HEK293 (cell line): ENCODE results near the gene RAB2B.

Experiments
- KLF16 ChIP-seq: fragments of 450-650 bp; formaldehyde crosslinking; IDR thresholded peaks from 2 replicates; pipeline ENCODE4 v1.5.1; 2017; ENCODE audit warnings: missing biosample characterization, missing genetic modification characterization
- ZFP41 ChIP-seq: fragments of 450-650 bp; formaldehyde crosslinking; IDR thresholded peaks from 2 replicates; pipeline ENCODE4 v1.5.1; 2016; ENCODE audit warnings: missing biosample characterization, missing genetic modification characterization, borderline replicate concordance
- ZNF324 ChIP-seq: fragments of 450-650 bp; formaldehyde crosslinking; IDR thresholded peaks from 2 replicates; pipeline ENCODE4 v1.5.1; 2016; ENCODE audit warnings: missing biosample characterization, missing genetic modification characterization
- ZNF350 ChIP-seq: fragments of 450-650 bp; formaldehyde crosslinking; IDR thresholded peaks from 2 replicates; pipeline ENCODE4 v1.5.0; 2017; ENCODE audit warnings: missing biosample characterization, mild to moderate bottlenecking, missing genetic modification characterization
- ZNF426 ChIP-seq: fragments of 450-650 bp; formaldehyde crosslinking; IDR thresholded peaks from 2 replicates; pipeline ENCODE4 v1.5.1; 2017; ENCODE audit warnings: missing biosample characterization, missing genetic modification characterization, mild to moderate bottlenecking, inconsistent platforms, moderate library complexity
- ZNF776 ChIP-seq: fragments of 450-650 bp; formaldehyde crosslinking; IDR thresholded peaks from 2 replicates; pipeline ENCODE4 v1.5.0; 2017; ENCODE audit warnings: missing biosample characterization, missing genetic modification characterization, borderline replicate concordance
- TF ChIP-seq, protein P1 (sequence below): fragments of 450-650 bp; formaldehyde crosslinking; IDR thresholded peaks from 2 replicates; pipeline ENCODE4 v1.5.1; 2016; ENCODE audit warnings: missing biosample characterization, missing genetic modification characterization
- TF ChIP-seq, protein P2 (sequence below): fragments of 450-650 bp; formaldehyde crosslinking; IDR thresholded peaks from 2 replicates; pipeline ENCODE4 v1.5.1; 2016; ENCODE audit warnings: missing biosample characterization, missing genetic modification characterization
- TF ChIP-seq, protein P3 (sequence below): fragments of 450-650 bp; formaldehyde crosslinking; IDR thresholded peaks from 2 replicates; pipeline ENCODE4 v1.5.1; 2016; ENCODE audit warnings: missing biosample characterization, missing genetic modification characterization
- TF ChIP-seq, protein P4 (sequence below): fragments of 450-650 bp; formaldehyde crosslinking; conservative IDR thresholded peaks from 2 replicates; pipeline ENCODE4 v1.5.1; 2016; ENCODE audit warnings: low read depth, missing biosample characterization, missing genetic modification characterization

DNA sequence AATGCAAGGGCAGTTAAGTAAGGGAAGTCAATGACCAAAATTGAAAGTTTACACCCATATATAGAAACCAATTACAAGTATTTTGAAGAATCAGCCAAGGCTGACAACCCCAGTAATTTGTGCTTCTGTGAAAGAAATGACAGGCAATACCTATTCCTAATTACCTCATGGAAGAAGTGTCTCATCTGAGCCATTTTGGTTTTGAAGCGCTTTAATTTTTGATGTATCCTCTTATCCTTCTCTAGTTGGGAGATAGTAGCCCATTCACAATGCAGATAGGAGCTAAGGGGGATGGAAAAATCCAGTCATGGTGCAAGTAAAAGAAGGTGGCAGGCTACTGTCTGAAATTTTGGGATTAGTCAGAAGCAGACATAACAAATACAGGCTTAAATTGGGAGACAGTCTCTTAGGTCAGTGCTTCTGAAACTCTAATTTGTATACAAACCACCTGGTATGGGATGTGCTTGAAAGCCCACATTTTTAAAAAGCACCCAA lies 62.6 kb downstream of the RAB2B start:
- no peak for TF ChIP-seq ZNF324
- TF ChIP-seq ZNF776 (tag by site-specific recombination), result no peak
- TF ChIP-seq, protein P1, sequence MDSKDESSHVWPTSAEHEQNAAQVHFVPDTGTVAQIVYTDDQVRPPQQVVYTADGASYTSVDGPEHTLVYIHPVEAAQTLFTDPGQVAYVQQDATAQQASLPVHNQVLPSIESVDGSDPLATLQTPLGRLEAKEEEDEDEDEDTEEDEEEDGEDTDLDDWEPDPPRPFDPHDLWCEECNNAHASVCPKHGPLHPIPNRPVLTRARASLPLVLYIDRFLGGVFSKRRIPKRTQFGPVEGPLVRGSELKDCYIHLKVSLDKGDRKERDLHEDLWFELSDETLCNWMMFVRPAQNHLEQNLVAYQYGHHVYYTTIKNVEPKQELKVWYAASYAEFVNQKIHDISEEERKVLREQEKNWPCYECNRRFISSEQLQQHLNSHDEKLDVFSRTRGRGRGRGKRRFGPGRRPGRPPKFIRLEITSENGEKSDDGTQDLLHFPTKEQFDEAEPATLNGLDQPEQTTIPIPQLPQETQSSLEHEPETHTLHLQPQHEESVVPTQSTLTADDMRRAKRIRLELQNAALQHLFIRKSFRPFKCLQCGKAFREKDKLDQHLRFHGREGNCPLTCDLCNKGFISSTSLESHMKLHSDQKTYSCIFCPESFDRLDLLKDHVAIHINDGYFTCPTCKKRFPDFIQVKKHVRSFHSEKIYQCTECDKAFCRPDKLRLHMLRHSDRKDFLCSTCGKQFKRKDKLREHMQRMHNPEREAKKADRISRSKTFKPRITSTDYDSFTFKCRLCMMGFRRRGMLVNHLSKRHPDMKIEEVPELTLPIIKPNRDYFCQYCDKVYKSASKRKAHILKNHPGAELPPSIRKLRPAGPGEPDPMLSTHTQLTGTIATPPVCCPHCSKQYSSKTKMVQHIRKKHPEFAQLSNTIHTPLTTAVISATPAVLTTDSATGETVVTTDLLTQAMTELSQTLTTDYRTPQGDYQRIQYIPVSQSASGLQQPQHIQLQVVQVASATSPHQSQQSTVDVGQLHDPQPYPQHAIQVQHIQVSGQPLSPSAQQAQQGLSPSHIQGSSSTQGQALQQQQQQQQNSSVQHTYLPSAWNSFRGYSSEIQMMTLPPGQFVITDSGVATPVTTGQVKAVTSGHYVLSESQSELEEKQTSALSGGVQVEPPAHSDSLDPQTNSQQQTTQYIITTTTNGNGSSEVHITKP (tag by site-specific recombination), result no peak
- TF ChIP-seq, protein P2, sequence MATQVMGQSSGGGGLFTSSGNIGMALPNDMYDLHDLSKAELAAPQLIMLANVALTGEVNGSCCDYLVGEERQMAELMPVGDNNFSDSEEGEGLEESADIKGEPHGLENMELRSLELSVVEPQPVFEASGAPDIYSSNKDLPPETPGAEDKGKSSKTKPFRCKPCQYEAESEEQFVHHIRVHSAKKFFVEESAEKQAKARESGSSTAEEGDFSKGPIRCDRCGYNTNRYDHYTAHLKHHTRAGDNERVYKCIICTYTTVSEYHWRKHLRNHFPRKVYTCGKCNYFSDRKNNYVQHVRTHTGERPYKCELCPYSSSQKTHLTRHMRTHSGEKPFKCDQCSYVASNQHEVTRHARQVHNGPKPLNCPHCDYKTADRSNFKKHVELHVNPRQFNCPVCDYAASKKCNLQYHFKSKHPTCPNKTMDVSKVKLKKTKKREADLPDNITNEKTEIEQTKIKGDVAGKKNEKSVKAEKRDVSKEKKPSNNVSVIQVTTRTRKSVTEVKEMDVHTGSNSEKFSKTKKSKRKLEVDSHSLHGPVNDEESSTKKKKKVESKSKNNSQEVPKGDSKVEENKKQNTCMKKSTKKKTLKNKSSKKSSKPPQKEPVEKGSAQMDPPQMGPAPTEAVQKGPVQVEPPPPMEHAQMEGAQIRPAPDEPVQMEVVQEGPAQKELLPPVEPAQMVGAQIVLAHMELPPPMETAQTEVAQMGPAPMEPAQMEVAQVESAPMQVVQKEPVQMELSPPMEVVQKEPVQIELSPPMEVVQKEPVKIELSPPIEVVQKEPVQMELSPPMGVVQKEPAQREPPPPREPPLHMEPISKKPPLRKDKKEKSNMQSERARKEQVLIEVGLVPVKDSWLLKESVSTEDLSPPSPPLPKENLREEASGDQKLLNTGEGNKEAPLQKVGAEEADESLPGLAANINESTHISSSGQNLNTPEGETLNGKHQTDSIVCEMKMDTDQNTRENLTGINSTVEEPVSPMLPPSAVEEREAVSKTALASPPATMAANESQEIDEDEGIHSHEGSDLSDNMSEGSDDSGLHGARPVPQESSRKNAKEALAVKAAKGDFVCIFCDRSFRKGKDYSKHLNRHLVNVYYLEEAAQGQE (tag by site-specific recombination), result no peak
- TF ChIP-seq ZNF426 (tag by site-specific recombination), result no peak
- TF ChIP-seq ZFP41 (tag by site-specific recombination), result no peak
- TF ChIP-seq, protein P3, sequence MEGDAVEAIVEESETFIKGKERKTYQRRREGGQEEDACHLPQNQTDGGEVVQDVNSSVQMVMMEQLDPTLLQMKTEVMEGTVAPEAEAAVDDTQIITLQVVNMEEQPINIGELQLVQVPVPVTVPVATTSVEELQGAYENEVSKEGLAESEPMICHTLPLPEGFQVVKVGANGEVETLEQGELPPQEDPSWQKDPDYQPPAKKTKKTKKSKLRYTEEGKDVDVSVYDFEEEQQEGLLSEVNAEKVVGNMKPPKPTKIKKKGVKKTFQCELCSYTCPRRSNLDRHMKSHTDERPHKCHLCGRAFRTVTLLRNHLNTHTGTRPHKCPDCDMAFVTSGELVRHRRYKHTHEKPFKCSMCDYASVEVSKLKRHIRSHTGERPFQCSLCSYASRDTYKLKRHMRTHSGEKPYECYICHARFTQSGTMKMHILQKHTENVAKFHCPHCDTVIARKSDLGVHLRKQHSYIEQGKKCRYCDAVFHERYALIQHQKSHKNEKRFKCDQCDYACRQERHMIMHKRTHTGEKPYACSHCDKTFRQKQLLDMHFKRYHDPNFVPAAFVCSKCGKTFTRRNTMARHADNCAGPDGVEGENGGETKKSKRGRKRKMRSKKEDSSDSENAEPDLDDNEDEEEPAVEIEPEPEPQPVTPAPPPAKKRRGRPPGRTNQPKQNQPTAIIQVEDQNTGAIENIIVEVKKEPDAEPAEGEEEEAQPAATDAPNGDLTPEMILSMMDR (tag by site-specific recombination), result no peak
- no peak for TF ChIP-seq KLF16 (tag by site-specific recombination)
- TF ChIP-seq, protein P4, sequence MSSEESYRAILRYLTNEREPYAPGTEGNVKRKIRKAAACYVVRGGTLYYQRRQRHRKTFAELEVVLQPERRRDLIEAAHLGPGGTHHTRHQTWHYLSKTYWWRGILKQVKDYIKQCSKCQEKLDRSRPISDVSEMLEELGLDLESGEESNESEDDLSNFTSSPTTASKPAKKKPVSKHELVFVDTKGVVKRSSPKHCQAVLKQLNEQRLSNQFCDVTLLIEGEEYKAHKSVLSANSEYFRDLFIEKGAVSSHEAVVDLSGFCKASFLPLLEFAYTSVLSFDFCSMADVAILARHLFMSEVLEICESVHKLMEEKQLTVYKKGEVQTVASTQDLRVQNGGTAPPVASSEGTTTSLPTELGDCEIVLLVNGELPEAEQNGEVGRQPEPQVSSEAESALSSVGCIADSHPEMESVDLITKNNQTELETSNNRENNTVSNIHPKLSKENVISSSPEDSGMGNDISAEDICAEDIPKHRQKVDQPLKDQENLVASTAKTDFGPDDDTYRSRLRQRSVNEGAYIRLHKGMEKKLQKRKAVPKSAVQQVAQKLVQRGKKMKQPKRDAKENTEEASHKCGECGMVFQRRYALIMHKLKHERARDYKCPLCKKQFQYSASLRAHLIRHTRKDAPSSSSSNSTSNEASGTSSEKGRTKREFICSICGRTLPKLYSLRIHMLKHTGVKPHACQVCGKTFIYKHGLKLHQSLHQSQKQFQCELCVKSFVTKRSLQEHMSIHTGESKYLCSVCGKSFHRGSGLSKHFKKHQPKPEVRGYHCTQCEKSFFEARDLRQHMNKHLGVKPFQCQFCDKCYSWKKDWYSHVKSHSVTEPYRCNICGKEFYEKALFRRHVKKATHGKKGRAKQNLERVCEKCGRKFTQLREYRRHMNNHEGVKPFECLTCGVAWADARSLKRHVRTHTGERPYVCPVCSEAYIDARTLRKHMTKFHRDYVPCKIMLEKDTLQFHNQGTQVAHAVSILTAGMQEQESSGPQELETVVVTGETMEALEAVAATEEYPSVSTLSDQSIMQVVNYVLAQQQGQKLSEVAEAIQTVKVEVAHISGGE, result no peak
- TF ChIP-seq ZNF350 (tag by site-specific recombination), result no peak
